Sigmoid colon (tissue), 7 donors: ENCODE results near the gene ACTR8. TPM values are rescaled to one million over a fixed set of nuclear protein-coding genes. Genes with fewer than 3 reads are reported as not detected.

Experiments used
- DNase-seq: peaks from one replicate; pipeline ENCODE4 v3.0.0-alpha.2; 2019
- H3K27ac ChIP-seq, 4 donors: fragments of 200-600 bp; sonication (generic); one replicate each; pipeline ENCODE4 v1.5.1; 2016 to 2019; ENCODE audit warnings: mild to moderate bottlenecking in 1 of 4
- H3K27me3 ChIP-seq, 3 donors: fragments of 200-600 bp; sonication (generic); one replicate each; pipeline ENCODE4 v1.5.1; 2019; ENCODE audit warnings: mild to moderate bottlenecking in 1 of 3
- H3K36me3 ChIP-seq, 4 donors: fragments of 200-600 bp; sonication (generic); one replicate each; pipeline ENCODE4 v1.5.1; 2016 to 2019
- H3K4me1 ChIP-seq, 4 donors: fragments of 200-600 bp; sonication (generic); one replicate each; pipeline ENCODE4 v1.5.1; 2017 to 2019
- H3K4me3 ChIP-seq, 4 donors: fragments of 200-600 bp; sonication (generic); one replicate each; pipeline ENCODE4 v1.5.1; 2017 to 2019; ENCODE audit warnings: mild to moderate bottlenecking in 2 of 4, moderate library complexity in 1 of 4
- H3K9me3 ChIP-seq, 4 donors: fragments of 200-600 bp in 3 of 4; sonication (generic) in 3 of 4; one replicate each; pipeline versions ENCODE4 v1.5.1 to v1.6.1; 2013 to 2019
- CTCF ChIP-seq, 4 experiments: fragments of 450-650 bp in 3 of 4; fragments of 200-600 bp in 1 of 4; IDR thresholded peaks; one replicate each; pipeline ENCODE4 v1.5.1; 2016 to 2019; ENCODE audit warnings: antibody characterized with exemption in 4 of 4, mild to moderate bottlenecking in 3 of 4, moderate library complexity in 2 of 4
- EP300 ChIP-seq, 4 donors: sonication (generic); formaldehyde crosslinking; IDR thresholded peaks; one replicate each; pipeline ENCODE4 v1.6.1; 2017; ENCODE audit warnings: antibody characterized with exemption in 4 of 4
- POLR2A ChIP-seq, 2 donors: fragments of 450-650 bp; IDR thresholded peaks; one replicate each; pipeline ENCODE4 v1.6.1; 2016; ENCODE audit warnings: antibody characterized with exemption in 2 of 2, mild to moderate bottlenecking in 2 of 2, moderate library complexity in 2 of 2
- POLR2AphosphoS5 ChIP-seq, 4 donors: sonication (generic); formaldehyde crosslinking; IDR thresholded peaks; one replicate each; pipeline ENCODE4 v1.6.1; 2017; ENCODE audit warnings: antibody characterized with exemption in 4 of 4
- WGBS, 2 donors: extraction: QIAGEN DNeasy Blood & Tissue Kit; methylation state at CpG; one replicate each; pipeline ENCODE4 v1.1.7; 2013; 5-methylcytosine and 5-hydroxymethylcytosine counted together
- intact Hi-C: fragments of 100-400 bp; cut with DNase I; formaldehyde crosslinking; loops from one replicate; pipeline ENCODE4 v1.15.1; 2023
- polyA plus RNA-seq, 3 donors: library from polyadenylated mRNA; stranded (reverse); fragments of 200-250 nt; gene quantifications; one replicate each; pipeline ENCODE4 v1.2.3, GENCODE V29; 2013
- total RNA-seq, 4 donors: library from RNA; depleted of rRNA; stranded (reverse); fragments of >200 nt; gene quantifications; one replicate each; pipeline ENCODE4 v1.1.0, GENCODE V29; 2016
- donor health status: healthy with polysubstance abuse.
- donor health status: Bipolar disorder and iron deficiency.
- donor health status: healthy.

Gene ACTR8
- total and polyA plus RNA-seq, 7 donors, result 9.0 to 30.7 (median 18.5) TPM

DNA sequence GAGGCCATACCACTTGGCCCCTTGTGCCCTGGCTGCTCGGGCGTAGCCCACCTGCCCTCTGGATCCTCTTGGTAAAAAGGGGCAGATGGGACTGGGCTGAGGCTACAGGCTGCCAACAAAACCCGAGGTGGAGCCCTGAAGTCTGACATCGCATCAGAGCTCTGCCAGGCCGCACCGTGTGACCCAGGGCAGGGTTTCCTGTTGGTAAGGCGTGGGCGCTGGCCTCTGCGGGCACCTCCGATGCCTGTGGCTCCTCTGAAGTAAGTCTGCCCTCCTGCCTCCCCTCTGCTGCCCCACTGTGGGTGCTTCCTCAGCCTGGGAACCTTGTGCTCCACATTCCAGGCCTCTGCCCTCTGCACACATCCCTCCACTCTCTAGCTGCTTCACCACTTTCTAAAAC, 44.6 kb downstream of the ACTR8 start:
- WGBS, 2 donors, result 81 to 83% methylated on average over 10 of the region's 10 CpGs
- no peaks in the 10 kb centered on the region for H3K36me3 ChIP-seq
- H3K4me1 ChIP-seq, result no peaks in the 10 kb centered on the region
- no peak overlapping the region for H3K27ac ChIP-seq
- no peak overlapping the region for H3K4me3 ChIP-seq
- peak; percentile 50 for DNase-seq
- H3K27me3 ChIP-seq, result no peaks in the 10 kb centered on the region
- intact Hi-C loops, result no loop called here
- TF ChIP-seq EP300 (IDR thresholded peaks at IDR 0.05) (no peak), CTCF (IDR thresholded peaks at IDR 0.05) (no peak), POLR2AphosphoS5 (IDR thresholded peaks at IDR 0.05) (no peak), POLR2A (IDR thresholded peaks at IDR 0.05) (no peak)
- no peaks in the 10 kb centered on the region for H3K9me3 ChIP-seq

GRCh38 chr3:53836084-53836872, 45.7 kb downstream of the ACTR8 start:
- H3K4me3 ChIP-seq, result no peak overlapping the region
- no peaks in the 10 kb centered on the region for H3K4me1 ChIP-seq
- no peak for TF ChIP-seq EP300 (IDR thresholded peaks at IDR 0.05)
- no peak for TF ChIP-seq CTCF (IDR thresholded peaks at IDR 0.05)
- no peak for TF ChIP-seq POLR2AphosphoS5 (IDR thresholded peaks at IDR 0.05)
- TF ChIP-seq POLR2A (IDR thresholded peaks at IDR 0.05), result no peak
- peak; percentile 42 for DNase-seq
- intact Hi-C loops, result no loop called here
- H3K27me3 ChIP-seq, result no peaks in the 10 kb centered on the region
- WGBS, 2 donors, result 96% methylated on average over 9 of the region's 9 CpGs
- no peak overlapping the region for H3K27ac ChIP-seq
- no peaks in the 10 kb centered on the region for H3K36me3 ChIP-seq
- no peaks in the 10 kb centered on the region for H3K9me3 ChIP-seq

DNA sequence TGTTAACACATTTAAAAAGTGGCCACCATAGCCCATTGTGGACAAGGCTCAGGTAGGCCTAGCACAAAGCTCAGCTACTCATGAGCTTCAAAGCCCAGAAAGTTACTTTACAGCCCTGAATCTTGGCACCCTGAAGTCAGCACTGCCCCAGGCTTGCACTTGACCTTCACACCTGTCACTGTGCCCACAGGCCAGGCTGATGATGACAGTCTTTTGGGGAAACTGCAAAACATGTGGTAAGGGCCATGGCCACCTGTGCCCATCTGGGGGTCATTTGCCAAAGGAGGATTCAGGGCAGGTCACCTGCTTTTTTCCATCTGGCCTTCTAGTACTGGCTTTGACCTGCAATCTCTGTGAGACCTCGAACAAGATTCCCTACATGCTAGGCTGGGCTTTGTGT, 46.7 kb downstream of the ACTR8 start:
- Histone ChIP-seq H3K4me1 (no peaks in the 10 kb centered on the region), H3K36me3 (no peaks in the 10 kb centered on the region), H3K27ac (no peak overlapping the region), H3K9me3 (no peaks in the 10 kb centered on the region), H3K4me3 (no peak overlapping the region), H3K27me3 (no peaks in the 10 kb centered on the region)
- TF ChIP-seq POLR2A (IDR thresholded peaks at IDR 0.05) (no peak), POLR2AphosphoS5 (IDR thresholded peaks at IDR 0.05) (no peak), EP300 (IDR thresholded peaks at IDR 0.05) (no peak), CTCF (IDR thresholded peaks at IDR 0.05) (no peak)
- intact Hi-C loops, result no loop called here
- DNase-seq, result peak; percentile 26
- 80 to 94% methylated on average over 1 of the region's 1 CpG for WGBS, 2 donors

DNA sequence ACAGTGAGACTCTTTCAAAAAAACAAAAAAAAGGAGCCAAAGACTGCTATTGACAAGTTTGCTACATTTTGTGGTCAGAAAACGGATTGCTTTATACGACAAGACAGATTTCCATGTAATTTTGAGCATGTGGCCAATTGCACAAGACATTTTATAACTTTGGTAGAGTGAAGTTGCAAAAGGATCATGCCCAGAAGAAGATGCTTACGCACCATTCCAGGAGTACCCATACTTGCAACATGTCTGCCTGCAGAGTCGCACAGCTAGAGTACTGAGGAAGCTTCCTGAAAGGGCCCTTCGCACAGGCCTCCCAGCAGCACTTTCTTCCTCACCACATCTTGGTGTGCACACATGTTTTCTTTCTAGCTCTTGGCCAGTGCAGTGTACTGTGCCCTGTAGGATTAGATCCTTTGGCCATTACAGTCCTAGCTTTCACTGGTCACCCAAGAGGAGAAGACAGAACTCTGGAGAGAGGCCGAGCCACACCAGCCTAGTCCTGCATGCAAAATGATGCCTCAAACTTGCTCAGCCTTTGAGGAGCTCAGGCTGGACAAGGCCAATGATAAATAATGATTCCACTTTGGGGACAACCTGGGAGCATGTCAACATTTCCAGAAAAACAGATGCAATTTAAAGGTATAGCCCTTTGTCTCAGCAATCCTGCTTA, 47.4 kb downstream of the ACTR8 start:
- TF ChIP-seq CTCF (IDR thresholded peaks at IDR 0.05), result no peak
- TF ChIP-seq EP300 (IDR thresholded peaks at IDR 0.05), result no peak
- no peak for TF ChIP-seq POLR2AphosphoS5 (IDR thresholded peaks at IDR 0.05)
- TF ChIP-seq POLR2A (IDR thresholded peaks at IDR 0.05), result no peak
- no peak for DNase-seq
- H3K9me3 ChIP-seq, result no peaks in the 10 kb centered on the region
- H3K27ac ChIP-seq, result no peak overlapping the region
- no peaks in the 10 kb centered on the region for H3K4me1 ChIP-seq
- intact Hi-C loops, result no loop called here
- WGBS, 2 donors, result 88 to 97% methylated on average over 6 of the region's 6 CpGs
- no peaks in the 10 kb centered on the region for H3K27me3 ChIP-seq
- no peaks in the 10 kb centered on the region for H3K36me3 ChIP-seq
- H3K4me3 ChIP-seq, result no peak overlapping the region
